HL-60/S4 treated with phorbol 12-myristate 13-acetate at 8.2 ng/mL for 4 days and 3 days (cell line): ENCODE data around the gene LDB2.

Experiments used
- in situ Hi-C: fragments of 300-500 bp; cut with MboI; formaldehyde crosslinking; loops from 2 replicates; pipeline ENCODE4 v1.15.0; 2022; ENCODE audit warnings: low sequenced_read_pairs

The LDB2 gene

GRCh38 chr4:16760617-16761363, 137.7 kb downstream of the LDB2 start:
- in situ Hi-C loops = no loop called here

GRCh38 chr4:16759931-16760582, 138.4 kb downstream of the LDB2 start:
- in situ Hi-C loops = no loop called here

GRCh38 chr4:16758816-16759215, 139.6 kb downstream of the LDB2 start:
- in situ Hi-C loops = no loop called here

GRCh38 chr4:16758255-16758654, 140.2 kb downstream of the LDB2 start:
- in situ Hi-C loops = no loop called here

GRCh38 chr4:16757080-16757521, 141.3 kb downstream of the LDB2 start:
- in situ Hi-C loops = no loop called here

GRCh38 chr4:16754104-16754503, 144.3 kb downstream of the LDB2 start:
- in situ Hi-C loops = no loop called here

GRCh38 chr4:16752150-16752549, 146.3 kb downstream of the LDB2 start:
- in situ Hi-C loops = no loop called here

- in situ Hi-C loops = no loop called here
These were observed 147.4 kb downstream of the LDB2 start for GRCh38 chr4:16750882-16751642.

GRCh38 chr4:16750216-16750615, 148.2 kb downstream of the LDB2 start:
- in situ Hi-C loops = no loop called here

GRCh38 chr4:16745887-16746286, 152.6 kb downstream of the LDB2 start:
- in situ Hi-C loops = no loop called here

GRCh38 chr4:16745009-16745635, 153.3 kb downstream of the LDB2 start:
- in situ Hi-C loops = no loop called here

- in situ Hi-C loops = no loop called here
These were observed 157.2 kb downstream of the LDB2 start for GRCh38 chr4:16741287-16741686.

- in situ Hi-C loops = no loop called here
These were observed 158.3 kb downstream of the LDB2 start for GRCh38 chr4:16739997-16740624.

GRCh38 chr4:16738558-16738957, 159.9 kb downstream of the LDB2 start:
- in situ Hi-C loops = no loop called here

- in situ Hi-C loops = no loop called here
These were observed 164.9 kb downstream of the LDB2 start for GRCh38 chr4:16733509-16733908.

GRCh38 chr4:16732741-16733140, 165.7 kb downstream of the LDB2 start:
- in situ Hi-C loops = no loop called here

GRCh38 chr4:16731776-16732380, 166.6 kb downstream of the LDB2 start:
- in situ Hi-C loops = no loop called here

GRCh38 chr4:16730522-16731205, 167.8 kb downstream of the LDB2 start:
- in situ Hi-C loops = no loop called here

- in situ Hi-C loops = no loop called here
These were observed 169.1 kb downstream of the LDB2 start for GRCh38 chr4:16729336-16729735.

- in situ Hi-C loops = no loop called here
These were observed 169.6 kb downstream of the LDB2 start for GRCh38 chr4:16728849-16729248.
